Measurements from ENCODE around the gene FOXD4. TPM values are rescaled to one million over a fixed set of nuclear protein-coding genes. Genes with fewer than 3 reads are reported as not detected.
"Not testable (repeated sequence)": the region's sequence is repeated elsewhere in the genome, so short reads cannot be mapped to it uniquely, and the experiment has no call there.

FOXD4 gene
- polyA plus RNA-seq, 3 donors from 2014 or later, result not detected

- not testable (repeated sequence) for H3K9me3 Mint-ChIP-seq, H3K27ac Mint-ChIP-seq, H3K36me3 Mint-ChIP-seq, H3K4me1 Mint-ChIP-seq, H3K4me3 Mint-ChIP-seq, DNase-seq
- peaks cover 9 to 29% (median 14%) of the 10 kb centered on the region in 3 donors for H3K27me3 Mint-ChIP-seq (ENCODE audit: low read depth in 3 of 3)
Measured at GRCh38 chr9:108742-109495, 9.3 kb downstream of the FOXD4 start.

DNA sequence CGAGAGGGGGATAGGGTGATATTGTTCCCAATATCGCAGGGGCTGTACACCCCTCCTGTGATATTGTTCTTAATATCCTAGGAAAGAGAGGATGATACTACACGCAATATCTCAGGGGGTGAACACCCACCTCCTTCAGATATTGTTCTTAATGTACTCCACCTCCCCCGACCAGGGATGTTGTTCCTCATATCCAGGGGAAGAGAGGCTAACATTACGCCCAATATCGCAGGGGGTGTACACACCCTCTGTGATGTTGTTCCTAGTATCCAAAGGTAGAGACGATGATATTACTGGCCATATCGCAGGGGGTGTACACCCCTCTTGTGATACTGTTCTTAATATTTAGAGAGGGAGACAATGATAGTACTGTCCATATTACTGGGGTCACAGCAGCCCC lies 12.2 kb downstream of the FOXD4 start:
- not testable (repeated sequence) for H3K4me3 Mint-ChIP-seq, DNase-seq, H3K36me3 Mint-ChIP-seq, H3K4me1 Mint-ChIP-seq, H3K27ac Mint-ChIP-seq, H3K9me3 Mint-ChIP-seq
- peaks cover 2 to 24% (median 2%) of the 10 kb centered on the region in 3 donors for H3K27me3 Mint-ChIP-seq (ENCODE audit: low read depth in 3 of 3)

GRCh38 chr9:100430-100829 lies 17.8 kb downstream of the FOXD4 start:
- H3K27ac Mint-ChIP-seq; H3K27me3 Mint-ChIP-seq (ENCODE audit: low read depth in 3 of 3); H3K9me3 Mint-ChIP-seq; H3K36me3 Mint-ChIP-seq; DNase-seq; H3K4me3 Mint-ChIP-seq; H3K4me1 Mint-ChIP-seq: not testable (repeated sequence)

GRCh38 chr9:99867-100266 lies 18.4 kb downstream of the FOXD4 start:
- H3K4me1 Mint-ChIP-seq; H3K27me3 Mint-ChIP-seq (ENCODE audit: low read depth in 3 of 3); H3K9me3 Mint-ChIP-seq; DNase-seq; H3K27ac Mint-ChIP-seq; H3K36me3 Mint-ChIP-seq; H3K4me3 Mint-ChIP-seq: not testable (repeated sequence)

DNA sequence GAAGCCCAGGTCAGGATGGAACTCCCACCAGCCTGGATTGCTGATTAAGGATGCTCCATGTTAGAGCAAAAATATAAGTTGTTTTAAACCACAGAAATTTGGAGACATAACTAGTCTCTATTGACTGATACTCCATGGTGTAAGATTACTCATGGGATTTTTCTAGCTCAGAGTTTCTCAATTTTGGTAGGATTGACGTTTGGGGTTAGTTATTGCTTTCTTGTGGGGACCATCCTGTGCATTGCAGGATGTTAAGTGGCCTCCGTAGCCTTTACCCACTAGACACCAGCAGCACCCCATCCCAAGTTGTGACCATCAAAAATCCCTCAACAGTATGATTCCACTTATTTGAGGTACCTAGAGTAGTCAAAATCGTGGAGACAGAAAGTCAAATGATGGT lies 19.4 kb downstream of the FOXD4 start:
- H3K27me3 Mint-ChIP-seq (ENCODE audit: low read depth in 3 of 3); H3K27ac Mint-ChIP-seq; H3K9me3 Mint-ChIP-seq; H3K4me1 Mint-ChIP-seq; DNase-seq; H3K36me3 Mint-ChIP-seq; H3K4me3 Mint-ChIP-seq: not testable (repeated sequence)

DNA sequence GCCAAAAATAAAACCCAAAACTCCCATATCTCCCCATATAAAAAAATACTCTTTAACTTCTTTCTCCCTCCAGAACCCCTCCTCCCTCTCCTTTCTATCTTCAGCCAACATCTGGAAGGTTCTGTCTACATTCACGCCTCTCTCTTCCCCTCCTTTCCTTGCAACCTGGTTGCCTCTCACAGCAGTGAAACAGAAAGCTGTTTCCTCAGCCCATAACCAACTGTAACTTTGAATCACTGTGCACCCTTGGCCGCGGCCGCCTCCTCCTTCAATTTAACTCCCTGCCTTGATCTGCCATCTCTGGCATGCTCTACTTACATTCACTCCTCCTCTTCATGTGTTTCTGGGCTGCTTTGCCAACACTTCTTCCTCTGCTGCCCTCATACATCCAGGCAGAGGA lies 23.2 kb downstream of the FOXD4 start:
- not testable (repeated sequence) for H3K4me3 Mint-ChIP-seq; H3K27ac Mint-ChIP-seq; H3K4me1 Mint-ChIP-seq; DNase-seq; H3K9me3 Mint-ChIP-seq; H3K27me3 Mint-ChIP-seq (ENCODE audit: low read depth in 3 of 3); H3K36me3 Mint-ChIP-seq

- not testable (repeated sequence) for H3K4me3 Mint-ChIP-seq; H3K36me3 Mint-ChIP-seq; H3K27ac Mint-ChIP-seq; H3K27me3 Mint-ChIP-seq (ENCODE audit: low read depth in 3 of 3); H3K9me3 Mint-ChIP-seq; H3K4me1 Mint-ChIP-seq; DNase-seq
Measured at GRCh38 chr9:94323-94722, 23.9 kb downstream of the FOXD4 start.

GRCh38 chr9:93909-94308 lies 24.3 kb downstream of the FOXD4 start:
- not testable (repeated sequence) for H3K4me1 Mint-ChIP-seq; H3K9me3 Mint-ChIP-seq; H3K27ac Mint-ChIP-seq; H3K4me3 Mint-ChIP-seq; DNase-seq; H3K36me3 Mint-ChIP-seq; H3K27me3 Mint-ChIP-seq (ENCODE audit: low read depth in 3 of 3)

GRCh38 chr9:90851-91250 lies 27.4 kb downstream of the FOXD4 start:
- not testable (repeated sequence) for DNase-seq; H3K4me1 Mint-ChIP-seq; H3K4me3 Mint-ChIP-seq; H3K27ac Mint-ChIP-seq; H3K27me3 Mint-ChIP-seq (ENCODE audit: low read depth in 3 of 3); H3K9me3 Mint-ChIP-seq; H3K36me3 Mint-ChIP-seq

GRCh38 chr9:88396-89037 lies 29.7 kb downstream of the FOXD4 start:
- DNase-seq, result peak in 1 of 3 donors; percentile 24
- H3K9me3 Mint-ChIP-seq; H3K4me1 Mint-ChIP-seq; H3K27ac Mint-ChIP-seq; H3K36me3 Mint-ChIP-seq; H3K4me3 Mint-ChIP-seq; H3K27me3 Mint-ChIP-seq (ENCODE audit: low read depth in 3 of 3): not testable (repeated sequence)

DNA sequence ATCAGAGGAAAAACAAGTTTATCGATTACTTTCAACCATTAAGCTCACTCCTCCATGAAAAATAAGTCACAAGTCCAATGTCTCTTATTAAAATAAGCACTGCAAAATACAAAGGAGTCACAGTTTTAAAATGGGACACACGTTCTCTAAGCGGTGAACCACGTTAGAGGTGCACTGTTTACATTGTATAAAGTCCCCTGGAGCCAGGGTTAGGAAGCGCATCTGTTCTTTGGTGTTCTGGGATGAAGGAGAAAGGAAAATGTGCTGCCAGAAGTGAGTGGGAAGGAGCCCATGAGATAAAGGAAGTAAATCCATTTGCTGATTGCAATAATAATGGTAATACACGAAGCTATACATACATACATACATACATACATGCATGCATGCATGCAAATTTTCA lies 30.4 kb downstream of the FOXD4 start:
- H3K36me3 Mint-ChIP-seq; H3K27me3 Mint-ChIP-seq (ENCODE audit: low read depth in 3 of 3); H3K4me3 Mint-ChIP-seq; DNase-seq; H3K9me3 Mint-ChIP-seq; H3K4me1 Mint-ChIP-seq; H3K27ac Mint-ChIP-seq: not testable (repeated sequence)

DNA sequence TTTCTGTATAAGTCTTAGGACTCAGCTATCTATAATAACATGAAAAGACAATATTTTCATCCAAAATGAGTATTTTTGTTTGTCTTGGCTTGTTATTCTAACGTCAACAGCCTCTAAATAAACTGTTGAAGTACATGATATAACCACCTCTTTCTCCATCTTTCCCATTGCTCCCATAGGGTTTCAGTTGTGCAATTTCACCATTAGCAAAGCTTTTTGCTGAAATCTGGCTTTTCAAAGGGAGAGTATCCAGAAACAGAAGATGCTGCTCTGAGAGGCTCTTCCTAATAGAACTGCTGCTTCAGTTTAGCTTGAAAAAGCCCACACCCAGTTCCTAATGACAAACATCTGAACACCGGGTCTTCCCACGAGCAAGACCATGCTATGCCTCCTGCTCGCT lies 31.1 kb downstream of the FOXD4 start:
- DNase-seq; H3K4me1 Mint-ChIP-seq; H3K9me3 Mint-ChIP-seq; H3K4me3 Mint-ChIP-seq; H3K27me3 Mint-ChIP-seq (ENCODE audit: low read depth in 3 of 3); H3K27ac Mint-ChIP-seq; H3K36me3 Mint-ChIP-seq: not testable (repeated sequence)

GRCh38 chr9:86697-87096 lies 31.5 kb downstream of the FOXD4 start:
- H3K27me3 Mint-ChIP-seq (ENCODE audit: low read depth in 3 of 3); H3K27ac Mint-ChIP-seq; H3K4me1 Mint-ChIP-seq; H3K4me3 Mint-ChIP-seq; DNase-seq; H3K9me3 Mint-ChIP-seq; H3K36me3 Mint-ChIP-seq: not testable (repeated sequence)

DNA sequence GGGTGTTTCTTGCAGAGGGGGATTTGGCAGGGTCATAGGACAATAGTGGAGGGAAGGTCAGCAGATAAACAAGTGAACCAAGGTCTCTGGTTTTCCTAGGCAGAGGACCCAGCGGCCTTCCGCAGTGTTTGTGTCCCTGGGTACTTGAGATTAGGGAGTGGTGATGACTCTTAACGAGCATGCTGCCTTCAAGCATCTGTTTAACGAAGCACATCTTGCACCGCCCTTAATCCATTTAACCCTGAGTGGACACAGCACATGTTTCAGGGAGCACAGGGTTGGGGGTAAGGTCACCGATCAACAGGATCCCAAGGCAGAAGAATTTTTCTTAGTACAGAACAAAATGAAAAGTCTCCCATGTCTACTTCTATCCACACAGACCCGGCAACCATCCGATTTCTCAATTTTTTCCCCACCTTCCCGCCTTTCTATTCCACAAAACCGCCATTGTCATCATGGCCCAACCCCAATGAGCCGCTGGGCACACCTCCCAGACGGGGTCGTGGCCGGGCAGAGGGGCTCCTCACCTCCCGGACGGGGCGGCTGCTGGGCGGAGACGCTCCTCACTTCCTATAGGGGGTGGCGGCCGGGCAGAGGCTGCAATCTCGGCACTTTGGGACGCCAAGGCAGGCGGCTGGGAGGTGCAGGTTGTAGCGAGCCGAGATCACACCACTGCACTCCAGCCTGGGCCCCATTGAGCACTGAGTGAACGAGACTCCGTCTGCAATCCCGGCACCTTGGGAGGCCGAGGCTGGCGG lies 35.1 kb downstream of the FOXD4 start:
- not testable (repeated sequence) for H3K4me1 Mint-ChIP-seq; H3K36me3 Mint-ChIP-seq; H3K4me3 Mint-ChIP-seq; H3K27ac Mint-ChIP-seq; DNase-seq; H3K9me3 Mint-ChIP-seq; H3K27me3 Mint-ChIP-seq (ENCODE audit: low read depth in 3 of 3)

GRCh38 chr9:78333-78732 lies 39.9 kb downstream of the FOXD4 start:
- not testable (repeated sequence) for H3K4me1 Mint-ChIP-seq; H3K27ac Mint-ChIP-seq; DNase-seq; H3K9me3 Mint-ChIP-seq; H3K36me3 Mint-ChIP-seq; H3K4me3 Mint-ChIP-seq; H3K27me3 Mint-ChIP-seq (ENCODE audit: low read depth in 3 of 3)
